ENCODE measurements around the gene MEGF11. TPM values are rescaled to one million over a fixed set of nuclear protein-coding genes. Genes with fewer than 3 reads are reported as not detected.
A peak's percentile ranks its signal among the peaks of the same experiment; 100 is the strongest.

MEGF11 gene
- total RNA-seq, 1 donor from 2014 or later: 0.77 TPM

DNA sequence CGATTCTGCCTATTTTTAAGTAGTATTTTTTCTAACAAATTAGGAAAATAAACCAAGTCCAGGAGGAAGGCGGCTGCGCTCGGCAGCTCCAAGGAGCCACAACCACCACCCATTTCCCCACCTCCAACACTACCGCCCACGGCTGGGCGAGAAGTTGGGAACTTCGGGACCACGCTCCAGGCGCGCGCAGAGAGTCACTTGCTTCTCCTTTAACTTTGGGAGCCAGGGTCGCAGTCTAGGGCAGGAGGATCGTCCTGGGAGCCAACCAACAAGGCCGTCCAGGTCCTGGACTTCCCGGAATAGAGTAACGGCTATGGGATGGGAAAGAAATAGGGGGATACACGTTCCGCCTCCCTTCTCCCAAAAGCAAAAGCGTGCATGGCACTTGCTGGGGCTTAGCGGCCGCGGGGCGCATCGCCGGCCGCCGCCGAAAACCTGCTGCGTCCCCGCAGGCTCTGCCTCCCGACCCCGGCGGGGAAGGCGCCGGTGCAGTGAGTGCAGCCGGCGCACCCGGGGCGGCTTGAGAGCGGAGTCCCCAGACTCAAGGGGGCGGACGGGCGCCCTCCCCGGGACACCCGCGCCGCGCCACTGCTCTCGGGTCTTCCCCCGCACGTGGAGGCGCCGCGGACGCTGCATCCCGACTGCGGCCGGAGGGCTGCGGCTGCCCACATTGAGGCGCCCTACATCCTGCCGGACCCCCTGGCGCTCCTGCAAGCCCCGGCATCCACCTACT, 699 bp downstream of the MEGF11 start:
- H3K4me1 Mint-ChIP-seq (ENCODE audit: unreplicated experiment): peaks cover 9% of the 10 kb centered on the region
- no peaks in the 10 kb centered on the region for H3K36me3 Mint-ChIP-seq (ENCODE audit: low read depth, unreplicated experiment)
- TF ChIP-seq, protein P1, sequence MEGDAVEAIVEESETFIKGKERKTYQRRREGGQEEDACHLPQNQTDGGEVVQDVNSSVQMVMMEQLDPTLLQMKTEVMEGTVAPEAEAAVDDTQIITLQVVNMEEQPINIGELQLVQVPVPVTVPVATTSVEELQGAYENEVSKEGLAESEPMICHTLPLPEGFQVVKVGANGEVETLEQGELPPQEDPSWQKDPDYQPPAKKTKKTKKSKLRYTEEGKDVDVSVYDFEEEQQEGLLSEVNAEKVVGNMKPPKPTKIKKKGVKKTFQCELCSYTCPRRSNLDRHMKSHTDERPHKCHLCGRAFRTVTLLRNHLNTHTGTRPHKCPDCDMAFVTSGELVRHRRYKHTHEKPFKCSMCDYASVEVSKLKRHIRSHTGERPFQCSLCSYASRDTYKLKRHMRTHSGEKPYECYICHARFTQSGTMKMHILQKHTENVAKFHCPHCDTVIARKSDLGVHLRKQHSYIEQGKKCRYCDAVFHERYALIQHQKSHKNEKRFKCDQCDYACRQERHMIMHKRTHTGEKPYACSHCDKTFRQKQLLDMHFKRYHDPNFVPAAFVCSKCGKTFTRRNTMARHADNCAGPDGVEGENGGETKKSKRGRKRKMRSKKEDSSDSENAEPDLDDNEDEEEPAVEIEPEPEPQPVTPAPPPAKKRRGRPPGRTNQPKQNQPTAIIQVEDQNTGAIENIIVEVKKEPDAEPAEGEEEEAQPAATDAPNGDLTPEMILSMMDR (IDR thresholded peaks at IDR 0.05; ENCODE audit: unreplicated experiment): peak; percentile 11
- H3K27ac Mint-ChIP-seq (ENCODE audit: unreplicated experiment): no peak overlapping the region
- peaks cover 25% of the 10 kb centered on the region for H3K27me3 Mint-ChIP-seq (ENCODE audit: unreplicated experiment)
- peak; percentile 35 for DNase-seq (ENCODE audit: low spot score)
- no peaks in the 10 kb centered on the region for H3K9me3 Mint-ChIP-seq (ENCODE audit: unreplicated experiment)
- peak overlapping the region; percentile 89 for H3K4me3 Mint-ChIP-seq (ENCODE audit: unreplicated experiment)

GRCh38 chr15:66251790-66252684, 1.5 kb downstream of the MEGF11 start:
- no peaks in the 10 kb centered on the region for H3K9me3 Mint-ChIP-seq (ENCODE audit: unreplicated experiment)
- H3K36me3 Mint-ChIP-seq (ENCODE audit: low read depth, unreplicated experiment): no peaks in the 10 kb centered on the region
- peaks cover 25% of the 10 kb centered on the region for H3K27me3 Mint-ChIP-seq (ENCODE audit: unreplicated experiment)
- no peak overlapping the region for H3K27ac Mint-ChIP-seq (ENCODE audit: unreplicated experiment)
- peak overlapping the region; percentile 89 for H3K4me3 Mint-ChIP-seq (ENCODE audit: unreplicated experiment)
- peak; percentile 84 for DNase-seq (ENCODE audit: low spot score)
- H3K4me1 Mint-ChIP-seq (ENCODE audit: unreplicated experiment): peaks cover 9% of the 10 kb centered on the region
- TF ChIP-seq, protein P1 (IDR thresholded peaks at IDR 0.05; ENCODE audit: unreplicated experiment): peak; percentile 50

DNA sequence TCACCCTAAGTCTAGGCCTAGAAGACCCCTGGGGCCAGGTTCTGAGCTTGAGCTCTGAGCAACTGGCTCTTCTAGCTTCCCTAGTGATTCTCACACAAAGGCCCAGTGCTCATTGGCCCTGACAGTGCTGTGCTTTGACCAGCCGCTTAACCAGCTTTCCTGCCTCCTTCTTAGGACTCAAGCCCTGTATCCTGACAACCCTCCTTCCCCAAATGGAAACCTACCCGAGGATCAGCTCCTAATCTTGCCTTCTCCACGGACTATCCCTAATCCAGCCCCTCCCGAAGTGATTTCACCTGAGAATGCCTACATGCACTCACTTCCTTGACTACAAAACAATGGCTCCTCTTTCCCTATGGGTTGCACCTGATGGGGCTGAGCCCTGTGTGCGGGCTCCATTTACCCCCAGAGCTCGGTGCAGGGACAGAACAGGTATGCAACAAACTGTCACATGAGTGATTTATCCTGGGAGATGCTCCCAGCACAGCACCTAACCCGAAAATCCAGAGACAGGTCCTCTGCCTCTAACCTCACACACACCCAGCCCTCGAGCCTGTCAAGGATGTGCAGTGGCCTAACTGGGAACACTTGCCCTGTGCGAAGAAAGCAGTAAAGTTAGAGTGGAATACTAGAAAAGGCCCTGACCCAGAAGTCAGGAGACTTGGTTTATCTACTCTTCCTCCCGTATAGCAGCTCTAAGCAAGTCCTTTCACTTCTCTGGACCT, 2.3 kb downstream of the MEGF11 start:
- Mint-ChIP-seq H3K36me3 (ENCODE audit: low read depth, unreplicated experiment) (no peaks in the 10 kb centered on the region), H3K4me1 (ENCODE audit: unreplicated experiment) (peaks cover 9% of the 10 kb centered on the region), H3K4me3 (ENCODE audit: unreplicated experiment) (no peak overlapping the region), H3K27me3 (ENCODE audit: unreplicated experiment) (peaks cover 25% of the 10 kb centered on the region), H3K27ac (ENCODE audit: unreplicated experiment) (no peak overlapping the region), H3K9me3 (ENCODE audit: unreplicated experiment) (no peaks in the 10 kb centered on the region)
- DNase-seq (ENCODE audit: low spot score): no peak
- TF ChIP-seq, protein P1 (IDR thresholded peaks at IDR 0.05; ENCODE audit: unreplicated experiment): no peak

- Mint-ChIP-seq H3K27ac (ENCODE audit: unreplicated experiment) (no peak overlapping the region), H3K4me1 (ENCODE audit: unreplicated experiment) (peaks cover 6% of the 10 kb centered on the region), H3K27me3 (ENCODE audit: unreplicated experiment) (peaks cover 19% of the 10 kb centered on the region), H3K4me3 (ENCODE audit: unreplicated experiment) (no peak overlapping the region), H3K9me3 (ENCODE audit: unreplicated experiment) (no peaks in the 10 kb centered on the region), H3K36me3 (ENCODE audit: low read depth, unreplicated experiment) (no peaks in the 10 kb centered on the region)
- TF ChIP-seq, protein P1 (IDR thresholded peaks at IDR 0.05; ENCODE audit: unreplicated experiment): no peak
- no peak for DNase-seq (ENCODE audit: low spot score)
Observed at GRCh38 chr15:66249605-66250174, 3.9 kb downstream of the MEGF11 start.
